ENCODE results near the gene INS.

GRCh38 chr11:2118677-2119076 is 42.3 kb downstream of the INS start:
- TF ChIP-seq SP1 (IDR thresholded peaks at IDR 0.05; ENCODE audit: low read depth, low read length), result no peak
- TF ChIP-seq RFX5 (IDR thresholded peaks at IDR 0.05; ENCODE audit: borderline replicate concordance, low read depth, low read length), result no peak

Data from H1 (cell line).